Measurements from ENCODE around the gene CRTC3. TPM values are rescaled to one million over a fixed set of nuclear protein-coding genes. Genes with fewer than 3 reads are reported as not detected.

Gene CRTC3
- total and polyA plus RNA-seq, 2 of the 13 experiments (the other 11 are each of a cell fraction or from before 2014, with no cell fraction given) = 8.4 to 11.8 TPM

DNA sequence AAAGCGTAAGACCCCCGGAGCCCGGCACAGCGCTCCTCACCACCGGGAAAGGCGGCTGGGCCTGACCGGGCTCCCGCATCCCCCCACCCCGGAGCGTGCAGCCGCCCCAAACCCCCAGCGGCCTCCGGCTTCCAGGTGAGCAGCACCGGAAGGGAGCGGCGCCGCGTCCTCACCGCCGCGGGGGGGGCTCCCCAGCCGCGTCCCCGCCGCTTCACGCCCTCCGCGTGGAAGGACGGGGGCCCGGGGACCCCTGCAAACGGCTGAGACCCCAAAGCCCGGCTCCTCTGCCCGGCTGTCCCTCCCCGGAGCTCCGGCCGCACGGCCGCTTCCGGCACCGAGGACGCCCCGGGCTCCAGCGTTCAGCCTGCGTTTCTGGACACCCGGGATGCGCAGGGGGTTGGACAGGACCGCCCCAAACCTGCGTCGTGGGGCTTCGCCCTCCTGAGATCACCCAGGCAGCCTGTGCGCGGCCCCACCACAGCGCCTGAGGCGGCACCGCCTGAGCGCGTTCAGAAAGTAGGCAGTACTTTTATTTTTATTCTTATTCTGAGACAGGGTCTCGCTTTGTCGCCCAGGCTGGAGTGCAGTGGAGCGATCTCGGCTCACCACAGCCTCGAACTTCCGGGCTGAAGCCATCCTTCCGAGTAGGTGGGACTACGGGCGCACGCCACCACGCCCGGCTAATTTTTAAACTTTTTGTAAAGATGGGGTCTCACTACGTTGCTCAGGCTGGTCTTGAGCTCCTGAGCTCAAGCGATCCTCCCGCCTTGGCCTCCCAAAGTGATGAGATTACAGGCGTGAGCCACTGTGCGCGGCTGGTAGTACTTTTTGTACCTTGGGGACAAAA, 135.8 kb downstream of the CRTC3 start (continued):
- TF ChIP-seq ZNF235 (CRISPR knock-in tag; IDR thresholded peaks at IDR 0.05; ENCODE audit: borderline replicate concordance) (peak; percentile 80; the same call in 1 of the 2 replicates), CEBPG (CRISPR knock-in tag; IDR thresholded peaks at IDR 0.05) (no peak), ZNF441 (CRISPR knock-in tag; IDR thresholded peaks at IDR 0.05; ENCODE audit: borderline replicate concordance) (no peak), ZNF574 (CRISPR knock-in tag; IDR thresholded peaks at IDR 0.05) (peak; percentile 22; the same call in 1 of the 2 replicates), SRY (CRISPR knock-in tag; IDR thresholded peaks at IDR 0.05) (peak; percentile 84; the same call in 1 of the 2 replicates), TGIF2 (CRISPR knock-in tag; IDR thresholded peaks at IDR 0.05) (0 out of 2 replicates have a peak, but pooled peaks have one; percentile 33), ZNF773 (CRISPR knock-in tag; IDR thresholded peaks at IDR 0.05; ENCODE audit: borderline replicate concordance) (no peak), ZNF749 (CRISPR knock-in tag; IDR thresholded peaks at IDR 0.05; ENCODE audit: borderline replicate concordance) (no peak), HMGXB4 (CRISPR knock-in tag; IDR thresholded peaks at IDR 0.05; ENCODE audit: borderline replicate concordance in 1 of 2, low read depth in 1 of 2) (peak; percentile 7 to 56; a peak in 1 of 4 replicates), ZSCAN31 (CRISPR knock-in tag; IDR thresholded peaks at IDR 0.05; ENCODE audit: low read depth) (no peak), ZSCAN30 (CRISPR knock-in tag; IDR thresholded peaks at IDR 0.05) (peak; percentile 60; the same call in 1 of the 2 replicates), CCDC6 (CRISPR knock-in tag; IDR thresholded peaks at IDR 0.05) (peak; percentile 58; the same call in 1 of the 2 replicates), SOX6 (IDR thresholded peaks at IDR 0.05) (no peak), SOX6 (CRISPR knock-in tag; IDR thresholded peaks at IDR 0.05) (0 out of 2 replicates have a peak, but pooled peaks have one; percentile 9), ZNF337 (CRISPR knock-in tag; IDR thresholded peaks at IDR 0.05; ENCODE audit: borderline replicate concordance, low read depth) (peak; percentile 74; the same call in 1 of the 2 replicates), MBD4 (IDR thresholded peaks at IDR 0.05; ENCODE audit: borderline replicate concordance, low read length) (no peak), KLF6 (CRISPR knock-in tag; IDR thresholded peaks at IDR 0.05) (peak; percentile 57; the same call in 1 of the 2 replicates), ZNF746 (CRISPR knock-in tag; IDR thresholded peaks at IDR 0.05) (no peak), ZFP41 (CRISPR knock-in tag; IDR thresholded peaks at IDR 0.05; ENCODE audit: borderline replicate concordance) (no peak), CBX1 (IDR thresholded peaks at IDR 0.05; ENCODE audit: low read depth) (peak; percentile 14), SP5 (CRISPR knock-in tag; IDR thresholded peaks at IDR 0.05; ENCODE audit: borderline replicate concordance, low read depth) (0 out of 2 replicates have a peak, but pooled peaks have one; percentile 27), ZSCAN29 (CRISPR knock-in tag; conservative IDR thresholded peaks at IDR 0.05) (no peak; the same call in 1 of the 2 replicates)
- TF ChIP-seq, protein P1, sequence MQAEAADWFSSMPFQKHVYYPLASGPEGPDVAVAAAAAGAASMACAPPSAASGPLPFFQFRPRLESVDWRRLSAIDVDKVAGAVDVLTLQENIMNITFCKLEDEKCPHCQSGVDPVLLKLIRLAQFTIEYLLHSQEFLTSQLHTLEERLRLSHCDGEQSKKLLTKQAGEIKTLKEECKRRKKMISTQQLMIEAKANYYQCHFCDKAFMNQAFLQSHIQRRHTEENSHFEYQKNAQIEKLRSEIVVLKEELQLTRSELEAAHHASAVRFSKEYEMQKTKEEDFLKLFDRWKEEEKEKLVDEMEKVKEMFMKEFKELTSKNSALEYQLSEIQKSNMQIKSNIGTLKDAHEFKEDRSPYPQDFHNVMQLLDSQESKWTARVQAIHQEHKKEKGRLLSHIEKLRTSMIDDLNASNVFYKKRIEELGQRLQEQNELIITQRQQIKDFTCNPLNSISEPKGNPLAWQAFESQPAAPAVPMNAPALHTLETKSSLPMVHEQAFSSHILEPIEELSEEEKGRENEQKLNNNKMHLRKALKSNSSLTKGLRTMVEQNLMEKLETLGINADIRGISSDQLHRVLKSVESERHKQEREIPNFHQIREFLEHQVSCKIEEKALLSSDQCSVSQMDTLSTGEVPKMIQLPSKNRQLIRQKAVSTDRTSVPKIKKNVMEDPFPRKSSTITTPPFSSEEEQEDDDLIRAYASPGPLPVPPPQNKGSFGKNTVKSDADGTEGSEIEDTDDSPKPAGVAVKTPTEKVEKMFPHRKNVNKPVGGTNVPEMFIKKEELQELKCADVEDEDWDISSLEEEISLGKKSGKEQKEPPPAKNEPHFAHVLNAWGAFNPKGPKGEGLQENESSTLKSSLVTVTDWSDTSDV (CRISPR knock-in tag; IDR thresholded peaks at IDR 0.05) = 0 out of 2 replicates have a peak, but pooled peaks have one; percentile 23
